Tongue (tissue), 2 donors: ENCODE results near the gene GPRIN3. TPM values are rescaled to one million over a fixed set of nuclear protein-coding genes. Genes with fewer than 3 reads are reported as not detected.
"Not testable (repeated sequence)": the region's sequence is repeated elsewhere in the genome, so short reads cannot be mapped to it uniquely, and the experiment has no call there.

Source experiments
- DNase-seq: peaks from one replicate; pipeline ENCODE4 v3.0.0-alpha.2; 2015
- total RNA-seq: library from RNA; depleted of rRNA; stranded (reverse); fragments of >200 nt; gene quantifications from one replicate; pipeline ENCODE4 v1.2.3, GENCODE V29; 2014

GPRIN3 gene
- total RNA-seq, 1 donor from 2014 or later = 5.8 TPM

DNA sequence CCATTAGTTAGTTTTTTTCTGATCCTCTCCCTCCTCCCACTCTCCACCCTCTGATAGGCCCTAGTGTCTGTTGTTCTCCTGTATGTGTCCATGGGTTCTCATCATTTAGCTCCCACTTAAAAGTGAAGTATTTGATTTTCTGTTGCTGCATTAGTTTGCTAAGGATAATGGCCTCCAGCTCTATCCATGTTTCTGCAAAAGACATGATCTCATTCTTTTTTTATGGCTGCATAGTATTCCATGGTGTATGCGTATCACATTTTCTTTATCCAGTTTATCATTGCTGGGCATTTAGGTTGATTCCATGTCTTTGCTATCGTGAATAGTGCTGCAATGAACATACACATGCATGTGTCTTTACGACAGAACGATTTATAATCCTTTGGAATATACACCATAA, 53.3 kb downstream of the GPRIN3 start:
- DNase-seq = not testable (repeated sequence)

DNA sequence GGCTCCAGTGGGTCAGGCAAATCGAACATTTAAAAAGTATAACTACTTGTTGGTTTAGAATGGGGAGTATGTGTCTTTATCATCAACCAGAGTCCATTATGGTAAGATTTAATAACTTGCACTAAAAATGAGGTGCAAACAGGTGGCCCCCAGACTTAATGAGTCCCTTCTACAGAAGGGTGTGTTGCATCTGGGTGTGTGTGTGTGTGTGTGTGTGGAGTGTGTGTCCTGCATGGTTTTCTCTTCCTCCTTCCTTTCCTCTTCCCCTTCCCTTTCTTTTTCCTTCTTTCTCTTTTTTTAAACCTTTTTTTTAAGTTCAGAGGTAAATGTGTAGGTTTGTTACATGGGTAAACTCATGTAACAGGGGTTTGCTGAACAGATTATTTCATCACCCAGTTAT, 53.7 kb downstream of the GPRIN3 start:
- no peak for DNase-seq

DNA sequence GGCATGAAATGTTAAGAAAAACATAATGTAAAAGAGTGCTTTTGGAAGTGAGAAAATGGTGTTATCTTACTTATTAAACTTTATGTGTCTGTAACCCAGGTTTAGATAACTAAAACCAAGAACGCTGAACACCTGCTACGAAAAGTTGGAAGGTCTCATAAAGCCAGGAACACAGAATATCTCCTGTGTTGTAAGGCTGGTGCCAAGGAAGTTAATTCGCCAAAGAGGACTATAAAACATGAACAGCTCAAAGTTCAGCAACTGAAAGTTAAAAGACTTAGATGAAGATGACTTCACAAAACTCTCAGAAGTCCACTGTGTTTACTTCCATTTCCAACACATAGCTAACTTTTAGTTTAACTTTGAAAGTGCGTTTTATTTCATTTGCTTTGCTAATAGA, 54.3 kb downstream of the GPRIN3 start:
- DNase-seq = no peak

DNA sequence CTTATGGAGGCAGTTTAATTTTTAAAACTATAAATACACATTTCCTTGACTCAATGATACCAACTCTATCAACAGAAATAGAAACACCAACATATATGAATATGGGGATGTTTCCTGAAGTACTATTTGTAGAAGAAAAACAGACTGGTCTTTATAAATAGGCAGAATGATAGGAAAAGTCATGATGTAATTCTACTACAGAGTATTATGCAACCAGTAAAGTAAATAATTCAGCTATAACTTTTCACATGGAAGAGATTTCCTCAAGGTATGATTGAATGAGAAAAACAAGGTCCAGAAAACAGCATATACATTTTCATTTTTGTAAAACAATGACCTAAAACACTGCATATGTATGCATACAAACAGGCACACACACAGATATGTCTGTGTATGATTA, 56.2 kb downstream of the GPRIN3 start:
- DNase-seq = no peak

DNA sequence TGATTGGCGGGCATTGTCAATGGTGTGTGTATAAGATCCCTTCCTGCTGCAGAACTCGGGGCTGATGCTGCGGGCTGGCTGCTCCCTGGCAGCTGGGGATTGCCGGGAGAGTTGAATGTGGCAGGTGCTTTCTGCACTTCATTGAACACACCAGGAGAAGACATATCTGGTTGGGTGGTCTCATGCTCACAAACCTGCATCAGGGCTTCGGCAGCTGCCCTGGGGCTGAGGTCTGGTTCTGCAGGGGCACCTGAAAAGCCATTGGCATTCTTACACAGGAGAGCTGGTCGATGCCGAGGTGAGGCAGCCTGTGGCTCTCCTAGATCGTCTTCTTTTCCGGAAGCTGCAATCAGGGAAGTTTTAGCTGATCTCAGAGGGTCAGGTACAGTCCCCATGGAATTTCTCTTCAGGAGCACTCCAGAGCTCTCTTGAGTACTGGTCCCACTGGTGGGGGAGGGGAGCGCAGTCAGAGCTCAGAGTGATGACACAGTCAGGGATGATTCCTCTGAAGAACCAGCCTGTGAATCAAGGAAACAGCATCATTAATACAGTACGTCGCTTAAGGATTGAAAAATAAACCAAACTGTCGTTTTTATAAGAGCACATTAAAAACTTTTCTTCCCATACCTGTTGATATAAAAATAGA, 57.8 kb downstream of the GPRIN3 start:
- no peak for DNase-seq

DNA sequence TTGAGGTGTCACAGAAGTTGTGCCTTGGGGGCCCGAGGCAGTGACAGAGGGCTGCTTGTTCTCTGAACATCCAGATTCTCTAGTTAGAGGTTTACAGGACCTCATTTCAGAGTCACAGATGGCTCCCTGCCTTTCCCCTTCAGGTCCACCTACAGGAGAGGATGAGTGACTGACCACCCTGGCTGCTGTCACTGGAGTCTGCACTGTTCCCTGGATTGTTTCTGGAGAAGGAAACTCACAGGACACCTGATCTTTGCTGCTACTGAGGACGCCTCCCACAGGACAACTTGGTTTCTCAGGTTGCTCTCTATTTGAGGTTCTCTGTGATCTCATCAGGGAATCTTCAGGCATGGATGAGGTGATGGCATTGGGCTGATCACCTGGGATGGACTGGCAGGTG, 58.3 kb downstream of the GPRIN3 start:
- DNase-seq = no peak

DNA sequence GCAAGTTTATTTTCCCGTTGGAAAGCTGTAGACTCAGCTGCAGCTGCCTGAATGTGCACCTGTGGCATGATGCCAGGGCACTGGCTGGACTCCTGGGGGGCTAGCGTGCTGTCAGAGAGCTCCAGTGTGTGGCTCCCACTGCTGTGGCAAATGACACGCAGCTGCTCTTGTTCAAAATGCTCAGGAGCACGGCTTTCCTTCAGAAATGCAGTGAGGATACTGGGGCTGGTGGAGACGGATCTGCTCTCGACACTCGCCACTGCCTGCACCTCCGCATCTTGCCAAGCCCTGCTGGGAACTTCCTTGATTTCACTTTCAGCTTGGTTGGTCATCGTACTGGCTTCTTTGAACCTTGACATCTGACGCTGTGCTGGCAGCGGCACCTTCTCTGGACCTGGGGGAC, 58.7 kb downstream of the GPRIN3 start:
- DNase-seq = peak; percentile 31

DNA sequence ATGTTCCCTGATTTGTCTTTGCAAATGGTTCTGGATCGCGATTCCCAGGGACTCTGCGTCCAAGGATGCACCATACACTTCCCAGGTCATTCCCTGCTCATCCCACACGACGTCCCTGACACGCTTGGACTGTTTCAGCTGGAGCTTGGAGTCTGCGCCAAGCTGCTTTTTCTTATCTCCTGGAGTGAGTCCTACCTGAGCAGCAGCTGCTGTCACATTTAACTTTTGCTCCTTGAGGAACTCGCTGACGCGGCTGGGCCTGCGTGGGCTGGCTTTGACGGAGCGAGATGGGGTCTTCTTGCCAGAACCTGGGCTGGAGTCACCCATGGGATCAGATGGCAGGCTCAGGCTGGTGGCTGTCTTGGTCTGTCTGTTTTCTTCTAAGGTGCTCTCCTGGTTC, 59.6 kb downstream of the GPRIN3 start:
- no peak for DNase-seq

DNA sequence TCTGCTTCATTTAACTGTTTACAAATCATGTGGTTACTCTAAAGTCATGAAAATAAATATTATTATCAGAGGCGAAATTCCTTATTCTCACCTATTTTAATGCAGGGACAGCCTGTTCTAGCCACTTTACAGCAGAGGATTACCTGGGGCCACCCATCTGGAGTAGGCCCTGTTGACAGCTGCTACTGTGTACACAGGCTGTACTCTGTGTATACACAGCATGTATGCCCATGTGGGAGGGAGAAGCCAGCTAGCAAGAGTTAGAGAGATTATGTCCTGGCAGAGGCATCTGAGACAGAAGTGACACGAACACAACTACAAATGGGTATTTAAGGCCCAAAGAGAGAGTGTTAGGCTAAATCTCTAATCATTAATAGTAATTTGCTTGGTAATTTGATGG, 62.1 kb downstream of the GPRIN3 start:
- DNase-seq = peak; percentile 50

DNA sequence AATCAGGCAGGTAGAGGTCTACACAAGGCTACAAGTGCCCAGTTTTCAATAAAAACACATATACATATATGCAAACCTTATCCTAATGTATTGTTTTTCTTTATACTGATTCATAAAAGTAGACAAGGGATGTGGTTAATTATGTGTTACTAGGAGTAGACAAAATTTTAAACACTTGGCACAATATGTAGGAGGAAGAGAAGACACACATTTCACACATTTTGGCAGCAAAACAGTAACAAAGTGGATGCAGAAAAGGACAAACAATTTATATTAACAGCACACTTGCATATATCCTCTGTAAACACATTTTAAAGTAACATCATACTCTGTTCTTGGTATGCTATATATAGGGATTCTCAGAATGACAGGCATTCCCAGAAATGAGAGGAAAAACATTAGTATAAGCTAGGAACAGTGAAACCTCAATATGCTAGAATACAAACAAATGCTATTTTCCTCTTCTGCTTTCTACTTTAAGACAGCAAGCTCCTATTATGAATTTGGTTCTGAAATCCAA, 63.8 kb downstream of the GPRIN3 start:
- peak; percentile 46 for DNase-seq

DNA sequence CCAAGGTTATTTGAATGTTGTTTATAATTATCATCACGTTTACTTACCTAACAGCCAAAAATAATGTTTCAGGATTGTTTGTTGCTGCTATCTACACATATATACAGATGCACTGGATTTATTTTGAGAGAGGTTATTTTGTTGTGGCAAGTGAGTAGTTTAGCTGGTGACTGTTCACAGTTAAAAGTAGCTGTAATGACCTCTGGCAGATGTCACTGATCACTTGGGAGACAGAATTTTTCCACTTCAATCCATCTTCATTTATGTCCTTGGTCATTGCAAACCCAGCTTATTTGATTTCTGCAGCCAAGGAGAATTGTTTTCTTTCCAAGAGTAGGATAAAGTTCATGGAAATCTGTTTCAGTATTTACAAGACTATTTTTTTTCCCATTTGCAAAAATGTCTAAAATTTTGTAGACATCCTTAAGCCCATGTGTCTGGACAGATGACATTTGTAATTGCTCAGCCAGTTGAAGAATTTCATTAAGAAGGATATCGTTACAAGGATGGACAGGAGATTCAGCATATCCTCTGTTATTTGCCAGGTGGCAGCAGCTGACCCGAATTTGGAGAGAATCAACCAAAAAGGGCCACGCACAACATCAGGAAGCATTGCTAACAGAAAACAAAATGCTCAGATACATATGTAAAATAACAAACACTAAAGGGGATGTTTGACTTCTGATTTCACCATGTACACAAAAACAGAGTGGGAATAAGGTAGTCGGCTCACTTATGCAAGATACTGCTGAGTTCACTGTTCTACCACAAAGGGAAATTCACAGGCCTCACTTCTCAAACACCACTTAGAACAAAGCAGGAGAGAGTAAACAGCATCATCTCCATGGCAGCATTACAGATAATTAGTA, 64.5 kb downstream of the GPRIN3 start:
- DNase-seq = peak; percentile 65

DNA sequence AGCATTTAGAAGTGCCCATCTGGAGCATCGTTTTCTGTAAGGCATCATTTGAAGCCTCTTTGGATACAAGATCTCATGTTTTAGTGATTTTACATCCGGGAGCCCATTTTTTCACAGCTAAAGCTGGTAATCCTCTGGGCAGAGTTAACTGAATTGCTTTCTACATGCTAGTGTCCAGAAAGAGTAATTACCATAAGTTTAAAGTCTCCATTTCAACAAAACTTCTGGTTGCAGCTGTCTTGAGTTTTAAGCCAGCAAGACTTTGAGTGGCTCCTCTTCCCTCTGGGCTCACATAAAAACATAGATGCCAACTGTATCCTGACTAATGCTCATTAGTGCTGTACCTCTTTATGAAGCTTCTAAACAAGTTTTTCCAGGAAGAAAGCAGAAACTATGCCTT, 65.4 kb downstream of the GPRIN3 start:
- DNase-seq = peak; percentile 91

DNA sequence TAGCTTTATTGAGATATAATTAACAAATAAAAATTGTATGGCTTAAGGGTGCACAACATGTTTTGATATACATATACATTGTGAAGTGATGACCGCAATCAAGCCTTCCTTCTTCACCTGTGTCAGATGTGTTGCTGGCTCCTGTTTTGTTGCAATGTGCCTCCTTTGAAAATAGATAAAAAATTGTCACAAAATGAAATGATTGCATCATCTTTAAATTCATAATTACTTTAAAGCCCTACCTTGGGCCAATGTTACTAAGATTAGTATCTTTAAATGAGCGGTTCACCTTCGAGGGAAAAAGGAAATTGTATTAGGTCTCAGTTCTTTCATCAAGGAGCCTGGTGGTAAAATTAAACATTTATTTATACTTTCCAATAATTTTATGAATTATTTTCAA, 77.3 kb downstream of the GPRIN3 start:
- DNase-seq = no peak

DNA sequence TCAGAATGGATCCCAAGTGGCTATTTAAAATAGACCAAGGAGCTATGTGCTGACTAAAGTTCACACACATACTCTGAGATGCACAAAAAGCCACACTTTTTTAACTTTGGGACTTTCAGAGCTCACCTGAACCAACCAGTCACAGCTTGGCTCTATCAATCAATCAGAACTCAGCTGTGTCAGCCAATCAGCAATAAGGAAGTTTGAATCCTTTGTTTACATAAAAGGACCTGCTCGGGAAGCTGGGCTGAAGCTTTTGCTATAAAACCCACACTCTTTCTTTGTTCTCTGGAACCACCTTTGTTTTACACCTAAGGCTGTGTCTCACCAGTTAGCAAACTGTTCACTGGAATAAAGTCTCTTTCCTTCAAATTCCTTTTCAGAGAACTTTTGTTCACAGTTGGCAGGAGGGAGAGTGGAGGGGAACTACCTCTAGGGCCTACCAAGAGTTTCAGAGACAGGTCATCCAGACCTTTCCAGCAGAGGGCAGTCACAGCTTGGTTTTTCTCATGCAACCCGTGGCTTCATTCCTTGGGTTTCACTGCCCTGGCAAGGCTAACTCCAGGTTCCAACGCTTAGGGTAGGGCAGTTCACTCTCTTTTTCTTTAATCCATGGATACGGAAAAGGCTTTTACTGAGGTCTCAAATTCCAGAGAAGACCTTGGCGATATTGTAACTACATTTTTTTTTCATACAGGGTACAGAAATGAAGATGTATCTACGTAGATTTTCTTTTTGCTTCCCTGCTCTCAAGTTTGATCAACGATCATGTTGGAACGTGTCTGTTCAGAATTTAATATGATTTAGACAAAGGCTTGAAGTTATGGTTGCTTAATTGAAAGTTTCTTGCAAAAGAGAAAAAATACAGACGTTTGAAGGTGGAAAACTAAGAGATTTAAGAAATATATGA, 80.7 kb downstream of the GPRIN3 start:
- peak; percentile 92 for DNase-seq

DNA sequence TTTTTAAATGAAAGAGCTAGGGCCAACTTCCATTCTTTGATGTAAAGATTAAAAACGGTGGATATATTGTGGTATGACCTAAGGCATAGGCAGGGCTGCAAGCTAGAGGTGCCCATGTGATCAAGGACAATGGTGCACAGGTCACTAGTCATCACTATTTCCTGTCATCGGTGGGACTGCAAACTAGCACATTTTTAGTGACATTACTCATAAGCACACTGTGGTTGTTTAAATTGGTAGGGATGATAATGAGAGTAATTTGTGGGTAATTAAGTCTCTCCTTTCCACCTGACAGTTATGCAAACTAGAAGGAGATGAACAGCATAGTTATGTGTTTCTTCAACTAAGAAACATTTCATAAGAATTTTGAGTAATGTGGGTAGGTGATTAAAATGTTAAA, 85.4 kb downstream of the GPRIN3 start:
- no peak for DNase-seq

DNA sequence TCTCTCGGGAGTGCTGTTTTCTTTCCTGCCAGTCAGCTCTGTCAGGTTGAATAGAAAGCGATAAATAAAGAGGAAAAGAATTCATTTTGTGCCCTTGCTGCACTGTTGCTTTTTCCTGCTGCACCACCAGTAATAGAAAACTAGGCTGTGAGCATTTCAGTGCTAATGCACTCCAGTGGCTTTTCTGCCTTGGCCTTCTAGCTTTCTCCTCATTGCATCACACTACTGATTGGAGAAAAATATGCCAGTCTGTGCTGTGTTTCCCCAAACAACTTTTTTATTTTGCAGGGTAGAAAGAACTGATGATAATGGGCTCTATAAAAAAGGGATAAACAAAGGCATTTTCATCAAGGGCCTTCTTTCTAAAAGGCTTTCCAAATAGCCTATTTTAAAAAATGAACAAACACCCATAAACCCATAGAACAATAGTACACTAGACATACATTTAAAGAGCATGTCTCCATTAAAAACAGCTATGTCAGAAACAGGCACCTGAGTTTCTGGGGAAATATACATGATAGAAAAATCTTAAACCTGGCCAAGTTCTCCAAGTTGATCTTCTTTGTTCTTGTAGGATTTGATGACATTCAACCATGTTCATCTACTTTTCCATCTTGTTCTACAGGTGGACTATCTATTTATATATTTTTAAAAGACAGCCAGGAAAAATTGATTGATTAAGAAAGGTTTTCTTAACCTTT, 86.3 kb downstream of the GPRIN3 start:
- DNase-seq = no peak

DNA sequence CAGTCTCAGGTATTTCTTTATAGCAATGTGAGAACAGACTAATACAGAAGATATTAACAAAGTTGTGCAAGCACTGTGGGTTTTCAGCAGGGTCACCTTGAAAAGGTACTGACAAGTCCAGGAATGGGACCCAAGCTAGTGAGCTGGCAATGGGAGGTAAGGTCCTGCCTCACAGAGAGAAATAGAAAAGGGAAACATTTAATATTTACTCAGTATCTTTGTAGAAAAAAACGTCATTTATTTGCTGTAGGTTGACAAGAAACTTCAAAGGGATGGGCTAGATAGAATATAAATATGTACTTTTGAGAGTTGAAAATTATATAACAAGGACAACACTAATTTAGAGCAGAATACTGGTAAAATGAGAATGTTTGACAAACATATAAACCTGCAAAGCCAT, 89.0 kb downstream of the GPRIN3 start:
- DNase-seq = no peak

DNA sequence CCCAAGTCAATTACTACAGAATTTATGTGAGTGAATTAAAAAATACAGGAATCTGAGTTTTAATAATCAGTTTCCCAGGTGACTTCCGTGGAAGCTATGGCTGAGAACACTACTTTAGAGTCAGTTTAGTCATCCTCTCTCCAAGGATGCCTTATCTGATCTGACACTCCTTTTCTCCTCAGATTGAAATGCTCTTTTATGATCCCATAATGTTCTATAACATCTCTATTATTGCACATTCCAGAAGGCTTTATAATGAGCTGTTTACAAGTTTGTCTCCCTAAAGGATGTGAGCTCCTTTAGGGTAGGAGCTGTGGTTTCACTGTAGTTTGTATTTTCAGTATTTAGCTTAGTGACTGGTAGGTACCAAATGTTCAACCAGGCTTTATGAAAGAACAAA, 90.0 kb downstream of the GPRIN3 start:
- no peak for DNase-seq

DNA sequence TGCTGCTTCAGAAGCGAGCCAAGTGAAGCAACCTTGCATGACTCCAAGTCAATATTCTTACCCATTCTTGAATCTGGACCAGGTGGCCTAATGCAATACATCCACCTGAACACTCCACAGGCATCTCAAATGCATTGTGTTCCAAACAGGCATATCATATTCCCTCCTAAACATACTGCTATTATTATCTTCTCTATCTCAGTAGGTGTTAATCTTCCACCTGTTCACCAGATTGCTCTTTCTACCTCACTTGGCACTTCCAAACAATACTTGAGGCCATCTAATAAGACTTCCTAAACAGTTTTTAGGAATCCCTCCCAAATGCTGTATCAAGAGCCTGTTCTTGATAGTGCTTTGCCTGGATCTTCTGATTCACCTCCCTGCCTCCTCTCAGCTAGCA, 90.7 kb downstream of the GPRIN3 start:
- no peak for DNase-seq

DNA sequence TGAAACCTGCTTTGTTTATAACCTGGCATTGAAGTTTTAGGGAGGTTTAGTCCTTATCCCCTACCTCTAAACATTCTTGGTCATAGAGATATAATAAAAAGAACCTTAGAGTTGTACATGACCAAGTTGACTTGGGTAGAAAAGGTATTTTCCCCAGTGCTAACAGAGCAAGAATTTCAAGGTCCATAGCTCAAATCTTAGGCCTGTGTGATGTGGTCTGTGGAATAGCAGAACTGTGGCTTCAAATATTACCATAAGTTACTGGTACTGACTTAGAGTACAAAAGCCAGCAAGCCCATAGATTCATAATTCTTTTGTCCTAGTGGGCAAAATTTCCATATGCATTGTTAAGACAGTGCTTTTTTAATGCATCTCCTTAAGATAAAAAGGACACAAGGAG, 91.2 kb downstream of the GPRIN3 start:
- DNase-seq = no peak

DNA sequence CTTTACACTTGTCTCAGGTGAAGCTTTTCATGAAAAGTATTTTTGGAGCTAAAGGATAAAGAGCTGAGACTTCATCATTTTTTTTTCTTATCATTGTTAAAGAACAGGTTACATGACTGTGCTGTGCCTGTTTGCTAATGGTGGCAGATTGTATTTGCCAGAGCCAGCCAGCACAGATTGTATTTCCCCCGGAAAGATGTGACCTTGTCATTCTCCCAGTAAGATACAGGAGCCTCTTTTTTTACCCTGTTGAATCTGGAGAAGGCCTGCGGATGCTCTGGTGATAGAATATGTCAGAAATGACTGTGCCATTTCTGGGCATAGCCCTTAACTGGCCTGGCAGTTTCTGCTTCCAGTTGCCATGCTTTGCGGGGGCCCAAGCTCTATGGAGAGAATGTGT, 91.9 kb downstream of the GPRIN3 start:
- DNase-seq = no peak

DNA sequence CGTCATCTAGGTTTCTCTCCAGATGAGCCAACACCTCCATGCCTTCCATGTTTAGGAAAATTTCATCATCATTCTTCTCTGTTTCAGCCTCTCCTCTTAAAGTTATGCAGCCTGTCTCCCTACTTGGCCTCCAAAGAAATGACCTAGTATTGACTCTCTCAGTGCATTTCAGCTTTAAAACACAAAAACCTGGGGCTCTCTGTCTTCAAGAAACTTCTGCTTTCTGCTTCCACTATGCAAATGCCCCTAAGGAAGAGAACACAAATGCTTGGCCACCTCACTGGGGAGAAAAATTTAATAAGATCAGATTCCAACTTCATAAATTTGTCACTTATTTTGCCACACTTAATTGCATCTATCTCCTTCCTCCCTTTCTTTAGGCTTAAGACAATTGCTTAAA, 93.3 kb downstream of the GPRIN3 start:
- DNase-seq = no peak
